Activated CD8-positive, alpha-beta memory T cell treated with anti-CD3 and anti-CD28 coated beads for 1 hour (primary cell): ENCODE results near the gene ACO1.

ENCODE experiments used
- DNase-seq, 2 donors: peaks; one replicate each; pipeline ENCODE4 v3.0.0-alpha.2; 2020; ENCODE audit warnings: low read depth in 1 of 2; ENCODE audit errors: extremely low read depth in 1 of 2

The ACO1 gene

DNA sequence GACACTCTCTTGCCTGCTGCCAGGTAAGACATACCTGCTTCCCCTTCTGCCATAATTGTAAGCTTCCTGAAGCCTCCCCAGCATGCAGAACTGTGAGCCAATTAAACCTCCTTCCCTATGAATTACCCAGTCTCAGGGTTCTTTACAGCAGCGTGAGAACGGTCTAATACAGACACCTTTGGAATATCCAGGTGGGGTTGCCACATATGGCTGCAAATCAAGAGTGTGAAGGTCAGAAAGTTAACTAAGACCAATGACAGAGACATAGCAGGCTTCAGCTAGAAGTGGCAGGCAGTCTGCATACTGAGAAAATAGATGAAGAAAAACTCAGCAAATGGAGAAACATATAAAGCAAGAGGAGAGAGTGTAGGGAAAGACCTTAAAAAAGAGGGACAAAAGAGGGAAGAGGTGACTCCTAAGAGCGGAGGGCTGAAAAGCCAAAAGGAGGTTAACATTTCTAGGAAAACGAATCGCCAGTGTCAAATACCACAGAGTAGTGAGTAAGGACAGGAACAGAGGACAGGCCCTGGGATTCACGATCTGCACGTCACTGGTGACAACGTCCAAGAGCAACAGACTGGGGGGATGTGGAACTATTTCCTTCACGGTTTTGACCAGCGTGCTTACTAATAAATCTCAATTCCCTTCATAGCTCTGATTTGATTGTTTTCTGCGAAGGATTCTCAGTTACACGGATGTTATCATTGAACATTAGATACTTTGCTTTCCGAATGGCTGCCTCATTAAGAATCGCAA is 1.7 kb upstream of the ACO1 start:
- DNase-seq, result no peak

DNA sequence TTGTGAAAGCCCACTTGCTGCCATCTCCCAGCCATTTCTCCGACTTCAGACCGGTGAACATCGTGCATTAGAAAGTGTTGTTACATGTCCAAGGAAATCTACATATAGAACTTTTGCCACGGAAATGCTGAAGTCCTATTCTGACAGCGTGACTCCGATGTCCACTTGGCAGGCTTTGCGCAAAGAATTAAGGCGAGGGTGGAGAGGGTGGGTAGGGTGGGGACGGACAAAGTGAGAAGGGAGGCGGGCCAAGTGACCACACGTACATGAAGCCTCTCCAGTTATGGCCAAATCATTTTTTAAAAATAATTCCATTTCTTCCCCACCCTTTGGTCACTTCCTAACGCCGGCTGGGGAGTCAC is 460 bp upstream of the ACO1 start:
- no peak for DNase-seq

DNA sequence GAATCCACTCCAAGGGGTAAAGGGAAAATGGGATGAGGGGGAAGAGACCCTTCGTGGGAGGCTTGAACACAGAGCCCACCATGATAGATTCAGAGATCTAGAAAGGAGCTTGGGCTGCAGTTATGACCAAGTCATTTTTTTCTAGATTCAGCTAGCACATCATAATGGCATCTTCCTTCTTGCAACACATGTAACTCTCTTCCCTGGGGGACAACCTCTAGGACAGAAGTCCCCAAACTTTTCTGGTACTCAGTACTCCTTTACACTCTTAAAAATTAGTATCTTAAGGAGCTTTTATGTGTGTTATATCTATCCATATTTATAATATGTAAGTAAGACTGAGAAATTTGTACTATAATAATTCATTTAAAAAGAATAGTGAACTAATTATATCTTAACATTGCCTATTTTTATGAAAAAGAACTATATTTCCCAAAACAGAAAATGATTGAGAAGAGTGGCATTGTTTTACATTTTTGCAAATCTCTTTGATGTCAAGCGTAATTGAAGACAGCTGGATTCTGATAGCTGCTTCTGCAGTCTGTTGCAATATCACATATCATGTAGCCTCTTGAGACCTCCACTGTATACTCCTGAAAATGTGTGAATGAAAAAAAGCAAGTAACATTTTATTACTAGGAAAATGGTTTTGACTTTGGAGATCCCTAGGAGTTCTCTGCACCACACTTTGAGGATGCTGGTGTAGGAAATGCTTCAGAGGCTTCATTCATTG is 875 bp downstream of the ACO1 start:
- DNase-seq, result no peak

DNA sequence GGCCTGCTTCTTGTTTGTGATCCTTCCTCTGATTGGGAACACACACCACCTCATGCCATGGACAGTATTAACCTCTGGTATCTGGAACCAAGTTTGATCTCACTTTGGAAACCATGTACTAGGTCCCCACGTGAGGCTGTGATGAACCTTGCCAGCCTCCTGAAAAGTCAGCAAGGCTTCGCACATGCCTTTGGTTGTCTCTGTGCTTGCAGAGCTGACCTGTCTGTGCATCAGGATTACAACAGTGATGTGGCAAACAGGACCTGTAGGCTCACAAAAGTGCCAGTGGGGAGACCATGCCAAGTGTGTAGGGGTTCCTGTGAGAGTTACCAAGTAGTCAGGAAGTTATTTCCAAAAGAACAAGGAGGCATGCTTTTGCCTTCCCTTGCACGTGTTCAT is 1.4 kb downstream of the ACO1 start:
- DNase-seq, result no peak

DNA sequence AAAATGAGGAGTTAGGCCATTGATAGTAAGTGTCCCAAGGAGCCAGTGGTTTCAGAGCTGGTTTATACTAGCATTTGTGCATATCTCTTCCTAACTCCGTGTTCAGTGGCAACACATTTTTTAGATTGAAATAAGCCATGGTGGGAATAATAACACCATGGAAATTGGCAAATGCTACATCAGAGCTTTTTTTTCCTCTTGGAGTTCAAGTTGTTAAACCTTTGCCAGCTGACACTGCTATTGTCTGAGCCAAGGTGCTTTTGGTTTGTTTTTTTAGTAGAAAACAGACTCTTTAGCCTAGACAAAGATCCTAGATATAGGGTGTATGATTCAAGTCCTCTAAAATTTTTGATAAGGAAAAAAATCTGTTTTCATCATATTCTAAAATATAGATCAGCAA is 2.8 kb downstream of the ACO1 start:
- DNase-seq, result no peak

DNA sequence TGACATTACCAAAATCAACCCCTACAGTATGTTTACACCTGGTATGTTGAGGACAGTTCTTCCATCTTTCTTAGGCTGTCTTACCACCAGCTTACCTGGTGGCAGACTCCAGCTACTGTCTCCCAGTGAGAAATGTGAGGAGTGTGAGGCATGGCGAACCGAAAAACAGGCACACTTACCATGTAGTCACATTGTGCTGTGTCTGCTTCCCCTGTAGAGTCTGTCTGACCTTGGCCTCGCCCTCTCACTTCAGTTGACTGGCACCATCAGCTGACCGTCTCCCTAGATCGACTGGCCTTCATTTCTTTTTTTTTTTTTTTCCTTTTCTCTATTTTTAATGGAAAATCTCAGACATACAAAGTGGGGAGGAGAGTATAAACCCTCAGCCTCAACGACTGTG is 4.9 kb downstream of the ACO1 start:
- DNase-seq, result no peak

DNA sequence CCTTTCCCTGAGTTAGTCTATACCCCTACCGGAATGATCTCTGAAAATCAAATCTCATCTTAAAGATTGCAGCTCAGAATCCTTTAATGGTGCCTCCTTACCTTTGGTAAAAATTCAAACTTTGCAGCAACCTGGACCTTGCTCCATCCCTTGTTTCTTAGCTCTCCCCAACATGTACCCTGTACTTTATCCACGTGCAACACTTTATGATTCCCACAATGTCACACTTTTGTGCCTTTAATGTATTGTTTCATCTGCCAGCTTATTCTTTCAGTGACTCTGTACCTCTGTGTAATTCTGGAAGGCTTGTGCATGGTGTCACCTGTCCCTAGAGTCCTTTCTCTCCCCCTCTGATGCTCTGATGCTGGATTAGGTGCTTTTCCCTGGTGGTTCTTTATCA is 9.5 kb downstream of the ACO1 start:
- no peak for DNase-seq

DNA sequence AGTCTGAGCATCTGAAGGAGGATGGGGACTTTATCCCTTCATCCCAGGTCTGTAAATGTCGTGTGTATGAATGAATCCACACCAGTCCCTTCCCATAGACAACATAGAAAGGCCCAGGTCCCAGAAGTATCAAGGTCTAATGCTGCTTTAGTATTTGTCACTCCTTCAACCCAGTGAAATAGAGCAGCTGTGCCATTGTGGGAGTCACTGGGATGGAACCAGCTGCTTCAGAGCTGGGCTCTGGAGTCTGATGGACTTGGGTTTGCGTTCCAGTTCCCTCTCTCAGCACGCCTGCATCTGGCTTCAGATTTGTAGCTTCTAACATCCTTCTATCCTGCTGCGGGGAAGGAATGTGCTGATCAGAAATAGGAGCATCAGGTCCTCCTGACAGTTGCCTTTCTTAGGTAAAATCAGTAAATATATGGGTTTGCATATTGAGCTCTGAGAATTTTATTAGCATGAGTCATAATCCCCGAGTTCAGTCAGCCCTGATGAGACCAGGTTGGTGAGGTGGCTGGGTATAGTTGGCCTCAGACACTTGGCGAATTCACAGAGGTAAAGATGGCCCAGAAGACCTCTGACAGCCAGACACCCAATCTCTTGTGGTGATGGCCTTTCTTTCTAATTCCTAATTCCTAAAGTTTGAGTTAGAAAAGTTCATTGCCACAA is 10.1 kb downstream of the ACO1 start:
- DNase-seq, result no peak

DNA sequence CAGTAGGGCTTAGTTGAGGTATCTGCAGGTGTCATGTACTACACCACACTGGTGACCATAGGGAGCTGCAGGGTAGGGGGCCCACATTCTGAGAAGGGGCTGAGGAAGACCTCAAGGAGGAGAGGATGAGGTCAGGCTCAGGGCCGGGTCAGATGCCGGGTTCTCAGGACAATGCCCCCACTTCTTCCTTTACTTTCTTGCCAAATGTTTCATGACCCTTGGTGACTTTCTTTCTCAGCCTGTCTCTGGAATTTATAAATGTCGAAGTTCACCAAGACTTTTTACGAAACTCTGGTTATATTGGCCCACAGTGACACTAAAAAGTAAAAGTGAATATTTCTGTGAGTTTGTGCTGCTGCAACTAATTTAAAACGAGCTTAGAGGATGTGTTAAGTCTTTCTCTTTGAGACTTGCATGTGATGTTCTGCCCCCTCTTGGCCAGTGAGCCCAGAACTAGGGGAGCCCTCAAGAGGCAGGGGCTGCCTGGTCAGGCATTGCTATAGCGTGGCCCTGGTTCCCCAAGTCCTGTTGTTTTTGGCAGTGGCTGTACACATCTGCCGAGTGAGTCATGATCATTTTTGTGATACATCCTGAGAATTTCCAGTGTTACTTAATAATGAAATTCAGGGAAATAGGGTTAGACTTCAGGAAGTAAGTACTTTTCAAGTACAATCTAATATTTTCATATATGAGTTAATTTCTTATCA is 11.2 kb downstream of the ACO1 start:
- DNase-seq, result no peak

DNA sequence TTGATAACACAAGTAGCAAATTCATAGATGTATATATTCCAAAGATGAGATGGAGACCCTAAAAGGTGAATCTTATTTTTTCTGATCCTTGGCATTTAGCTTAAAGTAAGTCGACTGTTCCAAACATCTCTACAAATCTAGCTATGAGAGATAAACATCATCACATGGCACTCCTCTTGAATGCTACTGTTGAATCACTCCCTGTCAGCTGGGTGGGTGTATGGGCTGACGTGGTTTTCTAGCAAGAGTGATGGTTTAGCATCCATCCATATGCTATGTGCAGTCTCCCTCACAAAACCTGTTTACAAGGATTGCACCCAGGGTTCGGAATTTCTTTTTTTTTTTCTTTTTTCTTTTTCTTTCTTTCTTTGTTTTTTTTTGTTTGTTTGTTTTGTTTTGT is 13.8 kb downstream of the ACO1 start:
- DNase-seq, result no peak

DNA sequence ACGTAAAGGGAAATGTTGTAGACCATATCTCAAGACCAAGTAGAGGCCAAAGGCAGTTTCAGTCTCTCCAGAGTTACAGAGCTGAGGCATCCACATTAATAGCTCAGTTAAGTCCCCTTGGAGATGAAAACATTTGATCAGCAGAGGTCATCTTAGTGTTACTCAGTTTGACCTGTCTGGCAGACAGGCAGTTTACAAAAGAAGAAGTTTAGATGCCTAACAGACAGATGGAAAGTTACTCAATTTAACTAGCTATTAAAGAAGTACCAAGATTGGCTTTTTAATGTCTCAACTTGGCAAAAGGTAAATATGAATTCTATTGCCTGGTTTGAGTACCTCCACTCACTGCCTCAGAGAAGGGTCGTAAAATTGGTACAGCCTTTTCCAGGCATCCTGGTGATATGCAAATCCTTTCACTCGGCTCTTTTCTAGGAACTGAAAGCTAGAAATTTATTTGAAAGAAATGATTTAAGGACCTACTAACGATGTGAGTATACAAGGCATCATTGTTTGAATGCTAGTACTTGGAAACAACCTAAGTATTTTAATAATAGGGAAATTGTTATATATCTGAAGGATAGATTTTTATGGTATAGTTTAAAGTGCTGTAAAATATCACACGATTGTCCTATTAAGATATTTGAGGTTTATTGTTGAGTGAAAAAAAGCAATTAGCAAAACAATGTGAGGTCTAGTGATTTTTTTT is 14.8 kb downstream of the ACO1 start:
- no peak for DNase-seq

DNA sequence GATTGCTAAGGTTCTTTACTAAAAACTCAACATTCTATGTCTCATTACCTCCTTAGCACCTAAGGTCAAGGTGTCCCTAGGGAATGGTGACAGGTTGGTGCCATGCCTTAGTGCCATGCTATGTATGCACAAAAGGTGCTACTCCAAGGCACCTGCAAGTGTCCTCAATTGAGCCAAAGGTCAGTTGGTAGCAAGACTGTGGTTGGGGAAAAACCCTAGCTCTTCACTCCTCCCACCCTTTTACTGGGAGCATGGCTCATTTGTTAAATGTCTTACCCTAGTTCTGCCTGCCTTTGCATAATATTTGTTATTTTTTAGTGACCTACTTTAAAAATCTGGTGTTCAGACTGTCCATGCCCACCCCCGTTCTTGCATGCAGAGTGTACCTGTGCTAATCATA is 17.0 kb downstream of the ACO1 start:
- DNase-seq, result no peak

DNA sequence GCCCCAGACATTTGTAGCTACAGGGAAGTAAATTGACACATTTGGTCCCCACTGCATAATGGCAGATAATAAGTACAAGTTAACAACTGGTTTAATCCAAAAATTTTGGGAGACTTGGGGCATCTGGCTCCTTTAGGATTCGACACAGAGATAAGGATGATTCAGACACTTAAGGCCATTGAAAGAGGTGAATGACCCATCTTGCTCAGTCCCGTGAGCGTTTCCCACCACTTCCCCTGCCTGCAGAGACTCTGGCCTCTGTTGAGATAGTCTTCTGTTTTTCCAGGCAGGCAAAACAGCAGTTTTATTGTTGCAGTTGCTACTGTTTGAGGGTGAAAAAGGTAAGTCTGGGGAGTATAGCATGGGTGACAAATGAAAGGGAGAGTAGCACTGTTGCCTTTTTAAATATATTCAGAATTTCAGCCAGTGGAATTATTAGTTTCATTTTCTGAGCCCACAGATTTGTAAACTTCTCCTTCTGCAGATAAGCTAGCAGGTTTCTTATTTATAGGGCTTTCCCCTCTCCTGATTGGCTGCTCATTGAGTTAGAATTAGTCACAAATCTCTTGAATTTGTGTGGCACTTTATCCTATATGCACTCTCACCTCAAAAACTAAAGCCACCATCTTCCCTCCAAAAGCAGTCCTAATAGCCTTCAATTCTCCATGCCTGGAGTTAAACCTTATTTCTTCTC is 19.3 kb downstream of the ACO1 start:
- DNase-seq, result no peak

DNA sequence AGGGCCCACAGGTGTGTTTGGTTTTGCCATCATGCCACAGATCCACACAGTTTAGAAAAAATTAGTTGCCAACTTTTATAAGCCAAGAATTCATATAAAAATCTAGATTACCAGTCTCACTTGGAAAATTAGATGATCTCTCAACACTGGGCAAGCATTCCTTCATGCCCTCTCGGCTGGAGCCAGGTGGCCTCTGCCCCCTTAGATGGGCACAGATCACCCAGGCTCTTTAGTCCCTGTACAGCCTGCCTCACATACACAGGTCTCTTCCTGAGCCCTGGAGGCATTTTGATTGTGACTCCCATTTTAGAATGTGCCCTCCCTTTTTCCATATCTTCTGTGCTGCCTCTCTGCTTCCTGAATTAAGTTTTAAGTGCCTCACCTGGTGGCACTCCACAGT is 20.0 kb downstream of the ACO1 start:
- no peak for DNase-seq

DNA sequence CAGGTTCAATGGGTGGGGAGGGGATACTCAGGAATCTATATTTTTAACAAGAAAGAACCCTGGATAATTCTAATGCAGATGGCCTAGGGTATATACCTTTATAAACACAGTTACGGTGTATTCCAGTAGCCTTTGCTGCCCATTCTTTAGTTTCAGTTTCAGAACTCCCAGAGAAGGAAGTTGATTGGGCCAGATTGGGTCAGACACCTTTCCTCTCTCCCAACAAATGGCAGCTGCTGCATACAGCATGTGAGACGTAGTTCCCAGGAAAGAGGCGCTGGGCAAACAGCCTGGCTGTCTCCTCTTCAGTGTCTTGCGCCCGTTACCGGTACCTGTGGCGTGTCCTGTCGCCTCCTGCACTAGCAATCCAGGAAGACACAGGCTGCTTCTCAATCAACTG is 20.4 kb downstream of the ACO1 start:
- no peak for DNase-seq

DNA sequence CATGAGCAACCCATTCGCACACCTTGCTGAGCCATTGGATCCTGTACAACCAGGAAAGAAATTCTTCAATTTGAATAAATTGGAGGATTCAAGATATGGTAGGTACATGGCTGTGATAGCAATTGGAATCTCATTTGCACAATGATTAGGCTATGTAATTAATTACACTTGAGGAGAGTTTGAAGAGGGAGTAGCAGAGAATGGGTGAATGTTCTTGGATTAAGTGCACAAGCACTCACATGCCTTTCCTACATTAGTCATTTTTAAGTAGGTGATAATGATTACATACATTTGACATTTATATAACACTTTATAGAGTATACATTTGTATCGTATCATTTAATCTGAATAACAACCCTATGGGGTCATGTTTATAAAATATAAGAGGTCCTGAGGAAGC is 21.1 kb downstream of the ACO1 start:
- DNase-seq, result no peak

DNA sequence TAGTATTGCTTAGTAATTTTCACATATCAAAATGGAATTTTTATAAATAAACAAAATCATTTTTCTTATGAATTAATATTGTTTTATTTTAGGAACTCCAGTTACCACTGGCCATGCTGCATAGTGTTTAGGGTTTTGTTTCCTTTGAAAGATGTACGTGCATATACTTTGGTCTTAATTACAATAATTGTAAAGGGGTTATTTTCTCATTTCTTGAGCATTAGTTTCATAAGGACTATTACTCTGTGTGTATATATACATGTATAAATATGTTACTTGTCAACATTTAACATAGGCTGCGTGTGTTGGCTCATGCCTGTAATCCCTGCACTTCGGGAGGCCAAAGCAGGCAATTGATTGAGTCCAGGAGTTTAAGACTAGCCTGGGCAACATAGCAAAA is 21.6 kb downstream of the ACO1 start:
- DNase-seq, result no peak

DNA sequence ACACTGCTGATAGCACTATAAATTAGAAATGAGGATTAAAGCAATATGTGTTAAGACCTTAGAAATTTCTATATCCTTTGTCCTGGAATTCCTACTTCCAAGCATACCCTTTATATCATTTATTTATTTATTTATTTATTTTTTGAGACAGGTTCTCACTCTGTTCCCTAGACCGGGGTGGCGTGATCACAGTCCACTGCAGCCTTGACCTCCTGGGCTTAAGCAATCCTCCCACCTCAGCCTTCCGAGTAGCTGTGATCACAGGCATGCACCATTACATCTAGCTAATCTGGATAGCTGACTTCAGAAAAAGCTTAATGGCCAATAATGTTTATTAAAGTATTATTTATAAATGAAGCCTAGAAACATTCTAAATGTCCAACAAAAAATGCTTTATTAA is 27.3 kb downstream of the ACO1 start:
- no peak for DNase-seq

DNA sequence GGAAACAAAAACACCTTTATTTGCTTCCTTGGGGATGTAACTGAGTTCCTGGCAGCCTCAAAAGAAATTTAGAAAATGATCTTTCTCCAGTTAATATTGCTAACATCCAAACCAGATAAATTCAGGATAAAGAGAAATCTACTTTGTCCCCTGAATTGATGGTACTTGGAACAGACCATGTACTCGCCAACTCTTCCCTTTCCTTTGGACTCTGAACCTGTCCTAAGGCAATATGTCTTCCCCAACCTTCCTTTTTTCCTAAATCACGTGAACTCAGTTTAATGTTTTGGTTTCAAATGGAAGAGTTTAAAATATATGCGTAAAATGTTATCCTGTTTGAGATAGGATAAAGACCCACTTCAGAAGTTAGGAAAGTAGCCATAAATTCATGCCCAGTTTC is 28.0 kb downstream of the ACO1 start:
- no peak for DNase-seq

DNA sequence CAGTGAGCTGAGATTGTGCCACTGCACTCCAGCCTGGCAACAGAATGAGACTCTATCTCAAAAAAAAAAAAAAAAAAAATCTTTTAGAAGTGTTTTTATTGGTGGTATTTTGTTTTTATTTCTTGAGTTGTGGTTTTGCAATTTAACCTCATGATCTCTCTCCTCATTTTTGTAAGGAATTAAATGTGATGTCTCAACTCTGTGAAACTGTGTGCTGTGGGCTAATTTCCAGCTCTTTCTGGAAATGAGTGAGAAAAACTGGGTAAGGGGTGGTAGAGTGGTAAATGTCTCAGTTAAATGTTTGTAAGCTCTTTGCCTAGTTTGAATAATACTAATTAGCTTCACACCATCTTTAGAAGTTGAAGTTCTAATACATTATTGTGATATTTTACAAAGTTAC is 29.0 kb downstream of the ACO1 start:
- DNase-seq, result no peak
